Esophagus squamous epithelium (tissue), 4 donors: ENCODE data around the gene REEP1.

Experiments
- CTCF ChIP-seq, 6 experiments: fragments of 450-650 bp in 4 of 6; fragments of 200-600 bp in 2 of 6; sonication (generic) in 2 of 6; IDR thresholded peaks; one replicate each; pipeline ENCODE4 v1.5.1; 2016 to 2019; ENCODE audit warnings: antibody characterized with exemption in 6 of 6, mild to moderate bottlenecking in 4 of 6, moderate library complexity in 4 of 6
- POLR2A ChIP-seq, 4 donors: fragments of 450-650 bp; IDR thresholded peaks; one replicate each; pipeline ENCODE4 v1.6.1; 2017; ENCODE audit warnings: antibody characterized with exemption in 4 of 4, mild to moderate bottlenecking in 4 of 4, moderate library complexity in 3 of 4

- no peak for TF ChIP-seq CTCF (IDR thresholded peaks at IDR 0.05)
- TF ChIP-seq POLR2A (IDR thresholded peaks at IDR 0.05): no peak
Observed at GRCh38 chr2:86383844-86384243, 46.4 kb upstream of the REEP1 start.
